Transverse colon (tissue), 4 donors: ENCODE results near the gene MLC1. TPM values are rescaled to one million over a fixed set of nuclear protein-coding genes. Genes with fewer than 3 reads are reported as not detected.

Experiments
- DNase-seq: peaks from one replicate; pipeline ENCODE4 v3.0.0-alpha.2; 2019
- H3K27ac ChIP-seq, 4 donors: fragments of 200-600 bp; sonication (generic); 2 replicates each; pipeline ENCODE4 v1.5.1; 2016 to 2018; ENCODE audit warnings: inconsistent platforms in 4 of 4
- H3K27me3 ChIP-seq: fragments of 200-600 bp; sonication (generic); 2 replicates; pipeline ENCODE4 v1.5.1; 2017; ENCODE audit warnings: inconsistent platforms
- H3K36me3 ChIP-seq, 4 donors: fragments of 200-600 bp; sonication (generic); 2 replicates each; pipeline ENCODE4 v1.5.1; 2017 to 2019; ENCODE audit warnings: inconsistent platforms in 4 of 4
- H3K4me1 ChIP-seq, 4 donors: fragments of 200-600 bp; sonication (generic); 2 replicates each; pipeline ENCODE4 v1.5.1; 2017 to 2020; ENCODE audit warnings: inconsistent platforms in 4 of 4
- H3K4me3 ChIP-seq, 4 donors: fragments of 200-600 bp; sonication (generic); 1 replicate in 1 of 4; 2 replicates in 3 of 4; pipeline versions ENCODE4 v1.5.1 to v1.6.1; 2017 to 2019; ENCODE audit warnings: inconsistent platforms in 4 of 4
- H3K9me3 ChIP-seq, 2 donors: fragments of 200-600 bp; sonication (generic); 2 replicates each; pipeline ENCODE4 v1.5.1; 2017 to 2019; ENCODE audit warnings: inconsistent platforms in 2 of 2
- CTCF ChIP-seq, 5 experiments: fragments of 200-600 bp in 3 of 5; fragments of 450-650 bp in 2 of 5; sonication (generic) in 3 of 5; IDR thresholded peaks; 1 replicate in 2 of 5; 2 replicates in 3 of 5; pipeline ENCODE4 v1.5.1; 2016 to 2017; ENCODE audit warnings: antibody characterized with exemption in 5 of 5, inconsistent platforms in 3 of 5, mild to moderate bottlenecking in 2 of 5, moderate library complexity in 1 of 5
- EP300 ChIP-seq: sonication (generic); formaldehyde crosslinking; IDR thresholded peaks from one replicate; pipeline ENCODE4 v1.6.1; 2017; ENCODE audit warnings: antibody characterized with exemption, low read depth
- POLR2A ChIP-seq: fragments of 450-650 bp; IDR thresholded peaks from one replicate; pipeline ENCODE4 v1.6.1; 2016; ENCODE audit warnings: antibody characterized with exemption, mild to moderate bottlenecking, moderate library complexity
- POLR2AphosphoS5 ChIP-seq, 3 donors: sonication (generic); formaldehyde crosslinking; IDR thresholded peaks; one replicate each; pipeline ENCODE4 v1.6.1; 2016; ENCODE audit warnings: antibody characterized with exemption in 3 of 3
- WGBS, 2 donors: methylation state at CpG; one replicate each; pipeline ENCODE4 v1.1.5; 2018; ENCODE audit warnings: low coverage in 1 of 2; 5-methylcytosine and 5-hydroxymethylcytosine counted together
- in situ Hi-C, 4 donors: fragments of 200-750 bp; cut with MboI; loops; one replicate each; pipeline versions ENCODE4 v1.15.0 to v1.15.1; 2017; ENCODE audit warnings: low sequenced_read_pairs in 3 of 4, low pct_ligation_motif_present in 1 of 4, low pct_unique_long_range_greater_than_20kb in 1 of 4
- intact Hi-C: fragments of 100-400 bp; cut with DNase I; formaldehyde crosslinking; loops from one replicate; pipeline ENCODE4 v1.15.1; 2023; ENCODE audit warnings: low total_unique reads
- total RNA-seq, 4 donors: library from RNA; depleted of rRNA; stranded (reverse); fragments of >200 nt; gene quantifications; one replicate each; pipeline ENCODE4 v1.1.0, GENCODE V29; 2016

Gene MLC1
- total RNA-seq, 4 donors from 2014 or later: not detected

- no peak within 1 kb of the TSS for H3K27ac ChIP-seq
- H3K4me3 ChIP-seq: peak within 1 kb of the TSS in 1 of 4 donors; percentile 23
- intact Hi-C loops (no loop called here), in situ Hi-C loops (no loop called here)
- peaks cover 49% of the 10 kb centered on the region for H3K27me3 ChIP-seq
- peaks cover 0 to 8% (median 1%) of the 10 kb centered on the region in 4 donors for H3K4me1 ChIP-seq
- no peak for DNase-seq
- peaks cover 0 to 4% of the 10 kb centered on the region in 2 donors for H3K9me3 ChIP-seq
- H3K36me3 ChIP-seq: no peaks in the 10 kb centered on the region
- TF ChIP-seq EP300 (no peak), CTCF (IDR thresholded peaks at IDR 0.05) (no peak), POLR2AphosphoS5 (IDR thresholded peaks at IDR 0.05) (no peak), POLR2A (no peak)
- 11% methylated on average over 46 of the region's 102 CpGs; no CpG with 5 or more reads in 1 of the 2 donors for WGBS, 2 donors
Observed at GRCh38 chr22:50058061-50058905, 26.9 kb downstream of the MLC1 start, which contains the start of gene TTLL8. Gene TTLL8 (minus strand): TSS chr22:50058298.

- Histone ChIP-seq H3K4me1 (peaks cover 0 to 8% (median 1%) of the 10 kb centered on the region in 4 donors), H3K9me3 (peaks cover 0 to 6% of the 10 kb centered on the region in 2 donors), H3K27me3 (peaks cover 49% of the 10 kb centered on the region), H3K4me3 (no peak overlapping the region), H3K27ac (no peak overlapping the region), H3K36me3 (no peaks in the 10 kb centered on the region)
- DNase-seq: no peak
- 73 to 77% methylated on average over 6 to 14 of the region's 14 CpGs for WGBS, 2 donors
- TF ChIP-seq CTCF (IDR thresholded peaks at IDR 0.05) (no peak), EP300 (no peak), POLR2A (no peak), POLR2AphosphoS5 (IDR thresholded peaks at IDR 0.05) (no peak)
- intact Hi-C loops (no loop called here), in situ Hi-C loops (no loop called here)
Observed at GRCh38 chr22:50057278-50058060, 27.8 kb downstream of the MLC1 start.

- WGBS, 2 donors: 70 to 75% methylated on average over 15 to 34 of the region's 34 CpGs
- TF ChIP-seq POLR2AphosphoS5 (IDR thresholded peaks at IDR 0.05) (no peak), EP300 (no peak), POLR2A (no peak), CTCF (IDR thresholded peaks at IDR 0.05) (no peak)
Observed at GRCh38 chr22:50056214-50056972, 28.8 kb downstream of the MLC1 start.

More at GRCh38 chr22:50056214-50056972, 28.8 kb downstream of the MLC1 start:
- H3K4me3 ChIP-seq: no peak overlapping the region
- H3K36me3 ChIP-seq: no peaks in the 10 kb centered on the region
- peaks cover 44% of the 10 kb centered on the region for H3K27me3 ChIP-seq
- H3K27ac ChIP-seq: no peak overlapping the region
- DNase-seq: no peak
- in situ Hi-C loops (no loop called here), intact Hi-C loops (no loop called here)
- H3K9me3 ChIP-seq: peaks cover 0 to 6% of the 10 kb centered on the region in 2 donors
- peaks cover 0 to 8% (median 1%) of the 10 kb centered on the region in 4 donors for H3K4me1 ChIP-seq
